Neural crest cell (in vitro differentiated cells): ENCODE measurements around the gene WDR5. TPM values are rescaled to one million over a fixed set of nuclear protein-coding genes. Genes with fewer than 3 reads are reported as not detected.

Experiments used
- DNase-seq: peaks from one replicate; pipeline ENCODE4 v3.0.0; 2021; ENCODE audit warnings: low read depth, mixed read lengths, low spot score
- H3K27ac Mint-ChIP-seq: one replicate; pipeline ENCODE4 v1.8.0; 2021; ENCODE audit warnings: mild to moderate bottlenecking, mixed read lengths; ENCODE audit not compliant: unreplicated experiment
- H3K27me3 Mint-ChIP-seq: 2 replicates; pipeline ENCODE4 v1.8.0; 2021; ENCODE audit warnings: low read depth, mild to moderate bottlenecking, mixed read lengths
- H3K36me3 Mint-ChIP-seq: 2 replicates; pipeline ENCODE4 v1.8.0; 2021; ENCODE audit warnings: low read depth, mild to moderate bottlenecking, mixed read lengths
- H3K4me1 Mint-ChIP-seq: 2 replicates; pipeline ENCODE4 v1.8.0; 2021; ENCODE audit warnings: mixed read lengths
- H3K4me3 Mint-ChIP-seq: one replicate; pipeline ENCODE4 v1.8.0; 2021; ENCODE audit warnings: mild to moderate bottlenecking, mixed read lengths
- H3K9me3 Mint-ChIP-seq: 2 replicates; pipeline ENCODE4 v1.8.0; 2021; ENCODE audit warnings: mixed read lengths
- total RNA-seq: library from RNA; stranded (reverse); gene quantifications from 2 replicates; pipeline ENCODE4 v1.2.1, GENCODE V29; 2021
- TF ChIP-seq, protein P1 (sequence below): fragments of 200-600 bp; sonication (generic); conservative IDR thresholded peaks from 2 replicates; pipeline ENCODE4 v1.5.0; 2021; ENCODE audit warnings: antibody characterized with exemption, mild to moderate bottlenecking

Gene WDR5
- total RNA-seq, 1 donor from 2014 or later = 67.2 TPM

DNA sequence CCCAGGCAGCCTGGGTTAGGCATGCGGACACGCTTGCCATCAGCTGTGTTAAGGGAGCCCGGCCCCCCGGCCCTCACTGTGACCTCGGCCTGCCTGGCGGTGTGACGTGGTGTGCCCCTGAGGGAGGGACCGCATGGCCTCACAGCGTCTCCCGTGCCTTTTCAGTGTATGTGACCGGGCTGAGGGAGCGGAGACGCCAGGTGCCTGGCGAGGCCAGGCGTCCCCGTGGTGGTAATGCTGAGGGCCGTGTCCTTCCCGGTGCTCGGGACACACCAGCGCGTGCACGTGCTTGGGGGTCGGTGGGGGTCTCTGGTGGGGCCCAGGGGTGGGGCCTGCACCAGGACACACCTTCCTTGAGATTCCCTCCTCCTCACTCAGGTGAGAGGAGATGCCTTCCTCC lies 17.6 kb downstream of the WDR5 start:
- H3K4me3 Mint-ChIP-seq = no peak overlapping the region
- no peaks in the 10 kb centered on the region for H3K27me3 Mint-ChIP-seq
- no peaks in the 10 kb centered on the region for H3K4me1 Mint-ChIP-seq
- no peak for DNase-seq
- H3K36me3 Mint-ChIP-seq = peaks cover 12% of the 10 kb centered on the region
- TF ChIP-seq, protein P1, sequence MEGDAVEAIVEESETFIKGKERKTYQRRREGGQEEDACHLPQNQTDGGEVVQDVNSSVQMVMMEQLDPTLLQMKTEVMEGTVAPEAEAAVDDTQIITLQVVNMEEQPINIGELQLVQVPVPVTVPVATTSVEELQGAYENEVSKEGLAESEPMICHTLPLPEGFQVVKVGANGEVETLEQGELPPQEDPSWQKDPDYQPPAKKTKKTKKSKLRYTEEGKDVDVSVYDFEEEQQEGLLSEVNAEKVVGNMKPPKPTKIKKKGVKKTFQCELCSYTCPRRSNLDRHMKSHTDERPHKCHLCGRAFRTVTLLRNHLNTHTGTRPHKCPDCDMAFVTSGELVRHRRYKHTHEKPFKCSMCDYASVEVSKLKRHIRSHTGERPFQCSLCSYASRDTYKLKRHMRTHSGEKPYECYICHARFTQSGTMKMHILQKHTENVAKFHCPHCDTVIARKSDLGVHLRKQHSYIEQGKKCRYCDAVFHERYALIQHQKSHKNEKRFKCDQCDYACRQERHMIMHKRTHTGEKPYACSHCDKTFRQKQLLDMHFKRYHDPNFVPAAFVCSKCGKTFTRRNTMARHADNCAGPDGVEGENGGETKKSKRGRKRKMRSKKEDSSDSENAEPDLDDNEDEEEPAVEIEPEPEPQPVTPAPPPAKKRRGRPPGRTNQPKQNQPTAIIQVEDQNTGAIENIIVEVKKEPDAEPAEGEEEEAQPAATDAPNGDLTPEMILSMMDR = no peak
- no peak overlapping the region for H3K27ac Mint-ChIP-seq
- H3K9me3 Mint-ChIP-seq = no peaks in the 10 kb centered on the region

DNA sequence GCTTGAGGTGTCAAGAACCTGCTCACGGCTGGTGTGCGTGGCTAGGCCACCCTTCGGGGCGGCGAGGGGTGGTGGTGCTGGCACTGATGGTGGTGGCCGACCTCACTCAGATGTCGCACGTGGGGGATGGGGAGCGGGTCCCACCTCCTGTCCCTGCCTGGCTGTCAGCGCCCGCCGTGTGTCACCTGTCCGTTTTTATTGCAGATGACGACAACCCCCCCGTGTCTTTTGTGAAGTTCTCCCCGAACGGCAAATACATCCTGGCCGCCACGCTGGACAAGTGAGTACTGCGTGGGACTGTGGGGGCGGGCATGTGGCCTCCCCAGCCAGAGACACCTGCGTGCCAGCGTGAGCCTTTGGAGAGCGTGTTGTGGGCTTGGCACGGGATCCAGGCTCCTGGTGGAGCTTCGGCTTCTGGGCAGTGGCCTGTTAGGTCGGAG lies 18.4 kb downstream of the WDR5 start:
- Mint-ChIP-seq H3K36me3 (peaks cover 9% of the 10 kb centered on the region), H3K4me1 (no peaks in the 10 kb centered on the region), H3K9me3 (no peaks in the 10 kb centered on the region), H3K27ac (no peak overlapping the region), H3K4me3 (no peak overlapping the region), H3K27me3 (no peaks in the 10 kb centered on the region)
- TF ChIP-seq, protein P1 = no peak
- no peak for DNase-seq

DNA sequence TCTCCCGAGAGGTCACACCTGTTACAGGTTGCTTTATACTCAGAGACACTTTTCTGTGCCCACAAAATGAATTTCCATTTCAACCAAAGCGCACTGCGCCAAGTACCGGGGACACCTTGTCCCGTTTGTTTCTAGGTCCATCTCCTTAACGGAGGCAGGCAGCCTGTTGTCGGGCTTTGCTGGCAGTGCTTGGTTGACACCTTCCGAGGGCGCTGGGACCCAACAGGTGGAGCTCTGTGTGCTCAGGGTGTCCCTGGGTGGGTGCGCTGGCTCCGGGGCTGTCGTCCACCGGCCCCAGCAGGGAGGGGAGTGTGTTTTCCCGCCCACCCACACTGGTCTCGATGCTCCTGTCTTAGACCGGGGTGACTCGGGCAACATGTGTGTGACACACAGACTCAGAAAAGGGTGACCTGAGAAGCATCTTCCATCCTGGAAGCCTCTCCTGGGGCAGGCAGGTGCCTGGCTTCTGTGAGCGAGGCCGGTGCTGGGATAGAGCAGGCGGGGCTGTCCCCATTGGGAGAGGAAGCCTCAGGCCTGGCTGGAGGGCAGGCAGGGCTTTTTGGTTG lies 20.0 kb downstream of the WDR5 start:
- Mint-ChIP-seq H3K36me3 (peaks cover 9% of the 10 kb centered on the region), H3K9me3 (no peaks in the 10 kb centered on the region), H3K4me3 (no peak overlapping the region), H3K27me3 (no peaks in the 10 kb centered on the region), H3K4me1 (no peaks in the 10 kb centered on the region), H3K27ac (no peak overlapping the region)
- no peak for DNase-seq
- TF ChIP-seq, protein P1 = no peak

DNA sequence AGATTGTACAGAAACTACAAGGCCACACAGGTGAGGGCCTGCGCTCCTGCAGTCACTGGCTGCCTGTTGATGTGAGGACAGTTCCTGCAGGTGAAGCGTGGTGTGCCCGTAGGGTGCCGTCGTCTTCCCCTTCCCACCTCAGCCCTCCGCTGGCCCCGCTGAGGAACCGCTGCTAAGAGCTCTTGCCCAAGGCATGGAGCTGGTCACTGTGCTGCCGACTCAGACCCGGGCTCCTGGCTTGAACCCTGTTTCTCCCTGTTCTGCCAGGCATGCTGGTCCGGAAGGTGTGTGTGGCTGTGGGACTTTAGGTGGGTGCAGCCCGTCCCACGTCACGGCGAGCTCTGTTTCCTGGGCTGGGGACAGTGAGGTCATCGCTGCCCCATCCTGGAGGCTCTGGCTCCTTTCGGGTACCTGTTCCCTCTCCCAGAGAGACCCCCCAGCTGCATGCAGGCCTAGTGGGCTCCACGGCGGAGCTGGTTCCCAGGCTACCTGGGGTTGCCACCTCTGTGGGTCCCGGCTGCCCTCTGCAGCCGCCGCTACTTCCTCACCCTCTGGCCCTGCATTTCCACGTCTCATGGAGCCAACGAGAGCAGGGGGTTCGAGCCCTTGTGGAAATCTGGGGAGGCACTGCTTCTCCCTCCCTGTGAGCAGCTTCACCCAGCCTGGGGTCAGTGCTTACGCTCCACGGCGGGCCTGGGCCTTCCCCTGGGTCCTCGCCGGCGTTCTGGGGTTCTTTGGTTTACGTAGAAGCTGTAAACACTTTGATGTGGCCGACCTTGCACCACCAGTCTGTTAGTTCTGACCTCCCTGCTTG lies 20.9 kb downstream of the WDR5 start:
- Mint-ChIP-seq H3K4me1 (no peaks in the 10 kb centered on the region), H3K27ac (peak overlapping the region; percentile 19), H3K4me3 (no peak overlapping the region), H3K36me3 (peaks cover 11% of the 10 kb centered on the region), H3K27me3 (no peaks in the 10 kb centered on the region), H3K9me3 (no peaks in the 10 kb centered on the region)
- TF ChIP-seq, protein P1 = no peak
- no peak for DNase-seq

DNA sequence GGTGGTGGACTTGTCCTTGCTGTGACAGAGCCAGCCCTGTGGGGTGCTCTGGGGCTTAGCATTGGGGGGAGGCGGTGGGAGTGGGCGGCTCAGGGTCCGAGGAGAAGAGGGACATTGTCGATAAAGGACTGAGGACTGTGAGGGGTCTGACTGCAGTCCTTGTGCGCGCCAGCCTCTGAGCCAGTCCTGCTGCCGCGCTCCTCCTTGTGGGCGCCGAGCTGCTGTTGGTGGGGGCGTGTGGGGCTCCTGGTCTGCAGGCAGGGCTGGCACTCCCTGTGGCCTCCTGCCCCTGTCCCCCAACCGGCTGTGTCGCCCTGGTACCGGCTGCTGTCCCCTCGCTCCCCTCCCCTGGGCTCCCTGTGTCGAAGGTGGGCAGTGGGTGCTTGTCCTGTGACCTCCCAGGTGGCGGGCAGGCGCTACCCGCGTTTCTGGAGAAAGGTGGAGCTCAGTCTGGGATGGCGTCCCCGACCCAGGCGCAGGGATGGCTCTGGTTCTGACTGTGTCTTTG lies 21.6 kb downstream of the WDR5 start:
- Mint-ChIP-seq H3K27me3 (peaks cover 3% of the 10 kb centered on the region), H3K9me3 (no peaks in the 10 kb centered on the region), H3K4me1 (no peaks in the 10 kb centered on the region), H3K27ac (peak overlapping the region; percentile 19), H3K36me3 (peaks cover 17% of the 10 kb centered on the region), H3K4me3 (peak overlapping the region; percentile 29)
- DNase-seq = no peak
- TF ChIP-seq, protein P1 = no peak
